PFSK-1 (cell line): ENCODE data around the gene LIMS2.

Experiments used
- POLR2AphosphoS5 ChIP-seq: IDR thresholded peaks from 2 replicates; pipeline ENCODE4 v1.6.1; 2012; ENCODE audit warnings: low read depth, mild to moderate bottlenecking, control low read depth, low read length, moderate library complexity
- SIN3A ChIP-seq: IDR thresholded peaks from 2 replicates; pipeline ENCODE4 v1.6.1; 2012; ENCODE audit warnings: mild to moderate bottlenecking, low read length, moderate library complexity, borderline replicate concordance; ENCODE audit not compliant: insufficient read depth
- TAF1 ChIP-seq: IDR thresholded peaks from 2 replicates; pipeline ENCODE4 v1.6.1; 2012; ENCODE audit warnings: low read length, control low read depth, borderline replicate concordance; ENCODE audit not compliant: insufficient read depth
- TF ChIP-seq, protein P1 (sequence below), 2 experiments: IDR thresholded peaks; 2 replicates each; pipeline versions ENCODE4 v1.6.1 to v1.8.0; 2011 to 2012; ENCODE audit warnings: low read depth in 2 of 2, low read length in 2 of 2, control low read depth in 1 of 2, inconsistent platforms in 1 of 2, mild to moderate bottlenecking in 1 of 2, moderate library complexity in 1 of 2; ENCODE audit not compliant: insufficient read depth in 1 of 2

DNA sequence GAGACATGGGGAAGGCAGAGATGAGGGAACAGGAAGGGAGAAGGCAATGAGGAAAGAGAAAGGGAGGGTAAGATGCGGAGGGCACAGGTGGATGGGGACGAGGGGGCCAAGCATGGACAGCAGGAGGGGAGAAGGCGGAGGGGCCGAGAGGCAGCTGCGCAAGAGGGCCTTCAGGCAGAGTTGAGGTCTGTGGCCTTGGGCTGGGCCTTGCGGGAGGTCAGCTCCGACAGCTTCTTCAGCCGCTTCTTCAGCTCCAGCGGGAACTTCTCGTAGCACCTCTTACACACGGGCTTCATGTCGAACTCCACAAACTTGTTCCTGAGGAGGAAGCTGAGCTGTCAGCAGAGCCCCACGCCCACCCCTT is 36.2 kb downstream of the LIMS2 start:
- TF ChIP-seq POLR2AphosphoS5 (no peak), TAF1 (no peak), SIN3A (no peak)
- TF ChIP-seq, protein P1, sequence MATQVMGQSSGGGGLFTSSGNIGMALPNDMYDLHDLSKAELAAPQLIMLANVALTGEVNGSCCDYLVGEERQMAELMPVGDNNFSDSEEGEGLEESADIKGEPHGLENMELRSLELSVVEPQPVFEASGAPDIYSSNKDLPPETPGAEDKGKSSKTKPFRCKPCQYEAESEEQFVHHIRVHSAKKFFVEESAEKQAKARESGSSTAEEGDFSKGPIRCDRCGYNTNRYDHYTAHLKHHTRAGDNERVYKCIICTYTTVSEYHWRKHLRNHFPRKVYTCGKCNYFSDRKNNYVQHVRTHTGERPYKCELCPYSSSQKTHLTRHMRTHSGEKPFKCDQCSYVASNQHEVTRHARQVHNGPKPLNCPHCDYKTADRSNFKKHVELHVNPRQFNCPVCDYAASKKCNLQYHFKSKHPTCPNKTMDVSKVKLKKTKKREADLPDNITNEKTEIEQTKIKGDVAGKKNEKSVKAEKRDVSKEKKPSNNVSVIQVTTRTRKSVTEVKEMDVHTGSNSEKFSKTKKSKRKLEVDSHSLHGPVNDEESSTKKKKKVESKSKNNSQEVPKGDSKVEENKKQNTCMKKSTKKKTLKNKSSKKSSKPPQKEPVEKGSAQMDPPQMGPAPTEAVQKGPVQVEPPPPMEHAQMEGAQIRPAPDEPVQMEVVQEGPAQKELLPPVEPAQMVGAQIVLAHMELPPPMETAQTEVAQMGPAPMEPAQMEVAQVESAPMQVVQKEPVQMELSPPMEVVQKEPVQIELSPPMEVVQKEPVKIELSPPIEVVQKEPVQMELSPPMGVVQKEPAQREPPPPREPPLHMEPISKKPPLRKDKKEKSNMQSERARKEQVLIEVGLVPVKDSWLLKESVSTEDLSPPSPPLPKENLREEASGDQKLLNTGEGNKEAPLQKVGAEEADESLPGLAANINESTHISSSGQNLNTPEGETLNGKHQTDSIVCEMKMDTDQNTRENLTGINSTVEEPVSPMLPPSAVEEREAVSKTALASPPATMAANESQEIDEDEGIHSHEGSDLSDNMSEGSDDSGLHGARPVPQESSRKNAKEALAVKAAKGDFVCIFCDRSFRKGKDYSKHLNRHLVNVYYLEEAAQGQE (IDR thresholded peaks at IDR 0.05; ENCODE audit: insufficient read depth in 1 of 2, low read depth in 2 of 2, low read length in 2 of 2): no peak
